HUDEP-2 (cell line): ENCODE data around the gene RGS19.

Experiments
- DNase-seq, 76 experiments: peaks; one replicate each; lab custom pipeline; 2025; ENCODE audit not compliant: unreplicated experiment in 76 of 76; lab: John Stamatoyannopoulos, UW

Gene RGS19

GRCh38 chr20:64050261-64051032 is 28.9 kb downstream of the RGS19 start:
- no peak for DNase-seq

- DNase-seq = no peak
These were observed 29.4 kb downstream of the RGS19 start for GRCh38 chr20:64049878-64050260.

GRCh38 chr20:64049060-64049877 is 30.0 kb downstream of the RGS19 start, which contains the start of gene SOX18:
Gene SOX18 (minus strand): TSS chr20:64049639. CDS start chr20:64049516, 123 bp downstream.
- peak in 6 of 76 experiments; percentile 8 to 31 (median 20) for DNase-seq

- no peak for DNase-seq
These were observed 30.8 kb downstream of the RGS19 start for GRCh38 chr20:64048402-64049044.

GRCh38 chr20:64047968-64048401 is 31.3 kb downstream of the RGS19 start:
- DNase-seq = no peak

- DNase-seq = no peak
These were observed 32.3 kb downstream of the RGS19 start for GRCh38 chr20:64047046-64047389.

GRCh38 chr20:64045346-64046011 is 33.8 kb downstream of the RGS19 start:
- DNase-seq = peak in 6 of 76 experiments; percentile 7 to 33 (median 16)

- DNase-seq = no peak
These were observed 34.7 kb downstream of the RGS19 start for GRCh38 chr20:64044484-64045247.

GRCh38 chr20:64043768-64044167 is 35.5 kb downstream of the RGS19 start:
- DNase-seq = no peak

- peak in 1 of 76 experiments; percentile 14 for DNase-seq
These were observed 37.1 kb downstream of the RGS19 start for GRCh38 chr20:64042054-64042781.

GRCh38 chr20:64041781-64042053 is 37.6 kb downstream of the RGS19 start:
- DNase-seq = no peak

GRCh38 chr20:64041040-64041780 is 38.1 kb downstream of the RGS19 start:
- no peak for DNase-seq

GRCh38 chr20:64040231-64041039 is 38.9 kb downstream of the RGS19 start:
- no peak for DNase-seq

GRCh38 chr20:64039293-64040160 is 39.8 kb downstream of the RGS19 start:
- DNase-seq = no peak

- DNase-seq = peak in 66 of 76 experiments; percentile 4 to 85 (median 49)
These were observed 40.6 kb downstream of the RGS19 start for GRCh38 chr20:64038565-64039292.

- peak in 4 of 76 experiments; percentile 40 to 46 (median 42) for DNase-seq
These were observed 41.1 kb downstream of the RGS19 start for GRCh38 chr20:64038224-64038564.
